Aorta (tissue), 5 donors: ENCODE data around the gene GNE. TPM values are rescaled to one million over a fixed set of nuclear protein-coding genes. Genes with fewer than 3 reads are reported as not detected.
"Not testable (repeated sequence)": the region's sequence is repeated elsewhere in the genome, so short reads cannot be mapped to it uniquely, and the experiment has no call there.

Experiments
- ATAC-seq: fragments of 200-7000 bp; cut with Tn5 transposase; one replicate; pipeline ENCODE4 v1.9.1; 2022; ENCODE audit warnings: moderate library complexity; ENCODE audit not compliant: low FRiP score
- DNase-seq, 2 donors: peaks; one replicate each; pipeline ENCODE4 v3.0.0-alpha.2; 2020
- H3K27ac ChIP-seq, 2 donors: one replicate each; pipeline ENCODE4 v1.5.1; 2013; ENCODE audit warnings: low read length in 2 of 2, mild to moderate bottlenecking in 2 of 2, moderate library complexity in 2 of 2, control low read depth in 1 of 2, inconsistent platforms in 1 of 2, low read depth in 1 of 2
- H3K27me3 ChIP-seq, 2 donors: one replicate each; pipeline ENCODE4 v1.6.1; 2013; ENCODE audit warnings: control low read depth in 1 of 2, low read length in 1 of 2, mild to moderate bottlenecking in 1 of 2, moderate library complexity in 1 of 2; ENCODE audit not compliant: insufficient read depth in 2 of 2, control insufficient read depth in 1 of 2
- H3K36me3 ChIP-seq, 2 donors: one replicate each; pipeline ENCODE4 v1.6.1; 2013; ENCODE audit warnings: control low read depth in 1 of 2, low read length in 1 of 2, mild to moderate bottlenecking in 1 of 2; ENCODE audit not compliant: insufficient read depth in 2 of 2, control insufficient read depth in 1 of 2
- H3K4me1 ChIP-seq, 2 donors: one replicate each; pipeline ENCODE4 v1.6.1; 2013; ENCODE audit warnings: low read length in 2 of 2, control low read depth in 1 of 2, mild to moderate bottlenecking in 1 of 2, moderate library complexity in 1 of 2; ENCODE audit not compliant: insufficient read depth in 2 of 2, control insufficient read depth in 1 of 2
- H3K4me3 ChIP-seq, 2 donors: one replicate each; pipeline ENCODE4 v1.5.1; 2013; ENCODE audit warnings: low read length in 2 of 2, control low read depth in 1 of 2, mild to moderate bottlenecking in 1 of 2
- H3K9me3 ChIP-seq: one replicate; pipeline ENCODE4 v1.6.1; 2013; ENCODE audit warnings: mild to moderate bottlenecking, low read length; ENCODE audit not compliant: control insufficient read depth
- WGBS, 2 donors: extraction: QIAGEN DNeasy Blood & Tissue Kit; methylation state at CpG; one replicate each; pipeline ENCODE4 v1.1.7; 2013; 5-methylcytosine and 5-hydroxymethylcytosine counted together
- intact Hi-C, 2 donors: fragments of 100-400 bp; cut with DNase I; formaldehyde crosslinking; loops; one replicate each; pipeline versions ENCODE4 v1.14.2 to v1.15.0; 2022
- polyA plus RNA-seq, 2 donors: library from polyadenylated mRNA; stranded (reverse); fragments of 200-250 nt; gene quantifications; one replicate each; pipeline ENCODE4 v1.2.3, GENCODE V29; 2013
- total RNA-seq, 2 donors: library from RNA; stranded (reverse); fragmentation: NEBNext Ultra II Directional; extraction: Animal tissue kit (Norgen Biotek cat#: 25700); gene quantifications; one replicate each; pipeline ENCODE4 v1.2.1, GENCODE V29; 2021
- donor health status: healthy with polysubstance abuse.
- donor health status: Bipolar disorder and iron deficiency.
- donor health status: DM: no; HTN: no; CAD: no.
- donor health status: DM: no; HTN: no; CAD: no.
- donor health status: DM: yes; HTN: yes; CAD: no.

The GNE gene
- total and polyA plus RNA-seq, 4 donors: 7.1 to 21.2 (median 15.2) TPM

DNA sequence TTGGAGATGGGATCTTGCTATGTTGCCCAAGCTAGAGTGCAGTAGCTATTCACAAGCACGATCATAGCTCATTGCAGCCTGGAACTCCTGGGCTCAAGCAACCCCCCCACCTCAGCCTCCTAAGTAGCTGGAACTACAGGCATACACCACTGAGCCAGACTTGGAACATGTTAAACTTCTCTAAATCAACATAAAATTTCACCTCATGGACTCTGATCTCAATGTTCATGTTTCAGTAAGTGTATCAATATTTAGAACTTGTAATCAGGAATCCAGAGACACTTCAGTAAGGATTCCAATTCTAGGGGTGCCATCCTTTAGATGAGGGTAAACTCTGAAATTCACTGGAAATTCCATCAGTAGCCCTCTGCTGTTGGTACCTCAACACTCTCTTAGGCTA, 6.8 kb downstream of the GNE start:
- no peak for ATAC-seq
- Histone ChIP-seq H3K36me3 (no peaks in the 10 kb centered on the region), H3K27ac (no peak overlapping the region), H3K4me1 (peaks cover 0 to 3% of the 10 kb centered on the region in 2 donors), H3K9me3 (no peaks in the 10 kb centered on the region), H3K4me3 (no peak overlapping the region), H3K27me3 (no peaks in the 10 kb centered on the region)
- WGBS, 2 donors: 77 to 85% methylated on average over 1 of the region's 1 CpG
- no peak for DNase-seq
- intact Hi-C loops: loop anchor here in 1 of 2 donors (5.0 kb wide), 1 partner anchor 76 kb away; no protein-coding TSS in a partner anchor

DNA sequence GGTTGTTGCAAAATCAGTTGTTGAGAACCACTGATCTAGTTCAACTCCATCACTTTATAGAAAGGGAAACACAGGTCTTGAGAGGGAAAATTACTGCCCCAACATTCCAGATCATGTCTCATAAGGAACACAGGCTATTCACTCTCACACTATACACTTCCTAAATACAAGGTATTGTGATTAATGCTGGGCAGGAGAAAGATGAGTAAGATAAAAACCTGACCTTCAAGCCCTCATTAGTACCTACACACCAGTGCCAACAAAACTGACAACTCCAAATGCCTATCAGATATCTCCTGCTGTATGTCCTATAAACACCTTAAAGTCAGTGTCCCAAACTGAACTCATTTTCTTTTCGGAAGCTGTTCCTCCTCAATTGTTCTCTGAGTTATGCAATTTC, 8.2 kb downstream of the GNE start:
- Histone ChIP-seq H3K9me3 (no peaks in the 10 kb centered on the region), H3K4me1 (peaks cover 0 to 3% of the 10 kb centered on the region in 2 donors), H3K4me3 (no peak overlapping the region), H3K27ac (no peak overlapping the region), H3K36me3 (peaks cover 0 to 5% of the 10 kb centered on the region in 2 donors), H3K27me3 (no peaks in the 10 kb centered on the region)
- DNase-seq (no peak), ATAC-seq (no peak)
- intact Hi-C loops: loop anchor here in 1 of 2 donors (5.0 kb wide), 1 partner anchor 77 kb away; no protein-coding TSS in a partner anchor
- WGBS, 2 donors: 78 to 83% methylated on average over 1 of the region's 1 CpG

DNA sequence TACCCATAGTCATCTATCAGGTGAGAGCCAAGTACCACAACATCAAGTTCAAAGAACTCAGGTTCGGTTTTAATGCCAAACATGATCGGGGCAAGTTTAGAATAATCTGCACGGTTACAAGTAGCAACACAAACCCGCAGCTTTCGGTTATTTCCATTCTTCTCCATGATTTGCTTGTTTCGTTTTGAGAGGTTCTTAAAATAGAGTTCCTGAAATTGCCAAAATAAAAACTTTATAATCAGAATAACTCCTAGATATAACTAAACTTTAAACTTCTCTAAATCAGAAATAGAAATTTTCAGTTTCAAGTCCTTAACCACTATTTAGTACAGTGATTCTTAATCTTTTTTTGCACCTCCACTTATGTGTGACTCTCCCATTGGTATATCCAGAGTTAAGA, 9.1 kb downstream of the GNE start:
- intact Hi-C loops: no loop called here
- Histone ChIP-seq H3K9me3 (no peaks in the 10 kb centered on the region), H3K36me3 (peaks cover 0 to 5% of the 10 kb centered on the region in 2 donors), H3K27ac (no peak overlapping the region), H3K4me1 (peaks cover 0 to 3% of the 10 kb centered on the region in 2 donors), H3K4me3 (no peak overlapping the region), H3K27me3 (no peaks in the 10 kb centered on the region)
- DNase-seq: no peak
- no peak for ATAC-seq
- 4 to 9% methylated on average over 6 of the region's 6 CpGs for WGBS, 2 donors

DNA sequence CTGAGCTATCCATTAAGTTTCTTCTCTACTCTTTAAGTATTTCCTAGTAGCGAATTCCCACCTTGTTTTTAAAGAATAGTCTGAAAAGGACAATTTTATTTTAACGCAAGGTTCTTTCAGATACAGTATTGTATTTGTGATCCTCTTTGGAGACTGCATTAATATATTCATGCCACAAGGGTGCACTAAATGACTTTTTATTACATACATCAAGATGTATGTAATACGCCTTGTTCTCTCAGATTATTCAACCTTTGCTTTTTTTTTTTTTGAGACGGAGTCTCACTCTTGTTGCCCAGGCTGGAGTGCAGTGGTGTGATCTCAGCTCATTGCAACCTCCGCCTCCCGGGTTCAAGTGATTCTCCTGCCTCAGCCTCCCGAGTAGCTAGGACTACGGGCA, 10.2 kb downstream of the GNE start:
- H3K36me3 ChIP-seq, H3K27me3 ChIP-seq, intact Hi-C loops, ATAC-seq, H3K27ac ChIP-seq, H3K4me3 ChIP-seq, H3K4me1 ChIP-seq, H3K9me3 ChIP-seq, DNase-seq: not testable (repeated sequence)
- WGBS, 2 donors: 67 to 79% methylated on average over 8 of the region's 8 CpGs

DNA sequence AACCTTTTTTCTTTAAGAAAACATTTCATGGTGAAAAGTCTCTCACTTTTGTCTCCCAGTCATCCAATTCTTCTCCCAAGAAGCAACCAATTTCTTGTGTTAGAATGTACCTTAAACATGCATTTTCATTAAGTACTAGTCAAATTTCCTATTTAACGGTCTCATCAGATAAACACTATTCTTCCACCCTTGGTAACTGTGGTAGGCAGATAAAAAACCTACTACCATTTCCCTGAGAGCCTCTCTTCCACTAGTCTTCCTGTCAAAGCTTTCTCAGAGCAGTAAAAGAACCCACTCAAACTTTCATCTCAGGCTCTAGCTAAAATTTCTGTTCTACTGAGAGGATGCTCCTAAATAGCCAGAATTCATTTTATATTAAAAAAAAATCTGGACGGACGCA, 10.9 kb downstream of the GNE start:
- peaks cover 0 to 3% of the 10 kb centered on the region in 2 donors for H3K4me1 ChIP-seq
- DNase-seq: no peak
- H3K4me3 ChIP-seq: no peak overlapping the region
- no peak for ATAC-seq
- H3K9me3 ChIP-seq: no peaks in the 10 kb centered on the region
- WGBS, 2 donors: 89 to 90% methylated on average over 3 of the region's 3 CpGs
- H3K27ac ChIP-seq: no peak overlapping the region
- H3K27me3 ChIP-seq: no peaks in the 10 kb centered on the region
- intact Hi-C loops: no loop called here
- H3K36me3 ChIP-seq: peaks cover 0 to 5% of the 10 kb centered on the region in 2 donors

DNA sequence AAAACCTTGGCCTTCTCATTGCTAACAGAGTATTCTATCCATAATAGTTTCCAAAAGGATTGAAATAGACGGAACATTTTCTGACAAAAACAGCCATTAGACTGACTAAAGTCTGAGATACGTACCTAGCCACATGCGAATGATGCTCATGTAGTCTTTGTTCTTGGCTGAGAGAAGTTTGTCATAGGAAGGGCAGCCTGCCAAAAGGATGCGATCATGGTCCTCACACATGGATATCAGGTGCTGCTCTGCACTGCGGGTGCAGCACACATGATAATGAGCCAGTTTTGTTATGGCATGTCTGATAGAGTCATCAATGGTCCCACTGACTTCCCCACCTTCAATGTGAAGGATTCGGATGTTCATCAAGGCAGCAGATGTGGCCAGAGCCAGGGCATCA, 12.3 kb downstream of the GNE start:
- Histone ChIP-seq H3K36me3 (peaks cover 0 to 5% of the 10 kb centered on the region in 2 donors), H3K4me1 (peaks cover 0 to 3% of the 10 kb centered on the region in 2 donors), H3K4me3 (no peak overlapping the region), H3K27me3 (no peaks in the 10 kb centered on the region), H3K27ac (no peak overlapping the region), H3K9me3 (no peaks in the 10 kb centered on the region)
- ATAC-seq (no peak), DNase-seq (no peak)
- 88 to 92% methylated on average over 6 of the region's 6 CpGs for WGBS, 2 donors
- intact Hi-C loops: no loop called here

DNA sequence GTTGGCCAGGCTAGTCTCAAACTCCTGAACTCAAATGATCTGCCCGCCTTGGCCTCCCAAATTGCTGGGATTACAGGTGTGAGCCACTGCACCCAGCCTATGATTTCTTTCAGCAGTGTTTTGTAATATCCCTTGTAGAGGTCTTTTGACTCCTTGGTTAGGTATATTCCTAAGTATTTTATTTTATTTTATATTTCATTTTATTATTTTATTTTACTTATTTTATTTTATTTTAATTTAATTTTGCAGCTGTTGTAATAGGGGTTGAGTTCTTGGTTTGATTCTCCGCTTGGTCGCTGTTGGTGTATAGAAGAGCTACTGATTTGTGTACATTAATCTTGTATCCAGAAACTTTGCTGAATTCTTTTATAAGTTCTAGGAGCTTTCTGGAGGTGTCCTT, 18.6 kb downstream of the GNE start:
- 97 to 99% methylated on average over 3 of the region's 3 CpGs for WGBS, 2 donors
- ATAC-seq, DNase-seq, H3K4me1 ChIP-seq, H3K27ac ChIP-seq, H3K36me3 ChIP-seq, H3K4me3 ChIP-seq, H3K9me3 ChIP-seq, intact Hi-C loops, H3K27me3 ChIP-seq: not testable (repeated sequence)

DNA sequence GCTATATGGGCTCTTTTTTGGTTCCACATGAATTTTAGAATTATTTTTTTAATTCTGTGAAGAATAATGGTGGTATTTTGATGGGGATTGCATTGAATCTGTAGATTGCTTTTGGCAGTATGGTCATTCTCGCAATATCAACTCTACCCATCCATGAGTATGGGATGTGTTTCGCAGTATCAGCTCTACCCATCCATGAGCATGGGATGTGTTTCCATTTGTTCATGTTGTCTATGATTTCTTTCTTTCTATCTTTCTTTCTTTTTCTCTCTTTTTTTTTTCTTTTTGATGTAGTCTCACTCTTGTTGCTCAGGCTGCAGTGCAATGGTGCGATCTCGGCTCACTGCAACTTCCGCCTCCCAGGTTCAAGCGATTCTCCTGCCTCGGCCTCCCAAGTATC, 19.0 kb downstream of the GNE start:
- DNase-seq, H3K9me3 ChIP-seq, H3K4me3 ChIP-seq, ATAC-seq, H3K4me1 ChIP-seq, intact Hi-C loops, H3K36me3 ChIP-seq, H3K27ac ChIP-seq, H3K27me3 ChIP-seq: not testable (repeated sequence)
- WGBS, 2 donors: 98 to 99% methylated on average over 7 of the region's 7 CpGs

DNA sequence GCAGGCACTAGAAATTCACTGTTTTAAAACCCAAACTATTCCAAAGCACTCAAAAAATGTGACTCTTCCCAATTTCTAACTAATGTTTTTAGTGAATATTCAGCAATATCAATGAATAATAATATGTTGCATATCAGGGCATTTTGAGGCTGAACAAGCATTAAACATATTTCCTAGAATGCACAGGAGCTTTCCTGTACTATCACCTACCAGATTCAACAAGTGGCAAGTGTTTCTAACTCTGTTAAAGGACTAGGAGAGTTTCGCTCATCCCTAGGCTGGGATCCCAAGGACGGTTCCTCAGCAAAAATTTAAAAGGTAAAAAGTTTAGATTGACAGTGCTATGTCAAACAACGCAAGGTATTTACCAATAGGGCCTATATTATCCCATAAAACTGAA, 21.0 kb downstream of the GNE start:
- Histone ChIP-seq H3K4me3 (no peak overlapping the region), H3K9me3 (no peaks in the 10 kb centered on the region), H3K4me1 (no peaks in the 10 kb centered on the region), H3K36me3 (peaks cover 0 to 2% of the 10 kb centered on the region in 2 donors), H3K27me3 (no peaks in the 10 kb centered on the region), H3K27ac (no peak overlapping the region)
- intact Hi-C loops: no loop called here
- 94% methylated on average over 3 of the region's 3 CpGs for WGBS, 2 donors
- DNase-seq (no peak), ATAC-seq (no peak)
